Neural progenitor cell (in vitro differentiated cells): Measurements from ENCODE around the gene SPINT3. TPM values are rescaled to one million over a fixed set of nuclear protein-coding genes. Genes with fewer than 3 reads are reported as not detected.

Experiments used
- DNase-seq: peaks from one replicate; pipeline ENCODE4 v3.0.0-alpha.2; 2016; ENCODE audit warnings: low spot score
- H2AFZ ChIP-seq: fragments of 200-600 bp; sonication (generic); replicated peaks from 2 replicates; pipeline ENCODE4 v1.6.1; 2016; ENCODE audit warnings: antibody characterized with exemption
- H3F3A ChIP-seq: fragments of 200-600 bp; sonication (generic); 2 replicates; pipeline ENCODE4 v1.6.1; 2016; ENCODE audit warnings: antibody characterized with exemption, low read depth
- H3K27ac ChIP-seq: fragments of 200-600 bp; sonication (generic); 2 replicates; pipeline ENCODE4 v1.5.1; 2016; ENCODE audit warnings: mild to moderate bottlenecking
- H3K27me3 ChIP-seq: fragments of 200-600 bp; sonication (generic); 2 replicates; pipeline ENCODE4 v1.6.1; 2016; ENCODE audit warnings: mild to moderate bottlenecking, moderate library complexity
- H3K36me3 ChIP-seq: fragments of 200-600 bp; sonication (generic); 2 replicates; pipeline ENCODE4 v1.5.1; 2016
- H3K4me1 ChIP-seq: fragments of 200-600 bp; sonication (generic); 2 replicates; pipeline ENCODE4 v1.6.1; 2016; ENCODE audit warnings: mixed run types
- H3K4me2 ChIP-seq: fragments of 200-600 bp; sonication (generic); 2 replicates; pipeline ENCODE4 v1.6.1; 2016
- H3K4me3 ChIP-seq: fragments of 200-600 bp; sonication (generic); 2 replicates; pipeline ENCODE4 v1.5.1; 2016
- H3K79me2 ChIP-seq: fragments of 200-600 bp; sonication (generic); 2 replicates; pipeline ENCODE4 v1.6.1; 2016; ENCODE audit warnings: low read depth
- H3K9ac ChIP-seq: fragments of 200-600 bp; sonication (generic); 2 replicates; pipeline ENCODE4 v1.6.1; 2016
- H3K9me3 ChIP-seq: fragments of 200-600 bp; sonication (generic); 2 replicates; pipeline ENCODE4 v1.5.1; 2016; ENCODE audit warnings: low read depth
- H4K20me1 ChIP-seq: fragments of 200-600 bp; sonication (generic); 2 replicates; pipeline ENCODE4 v1.6.1; 2016; ENCODE audit warnings: low read depth
- H3K27ac Mint-ChIP-seq: 3 replicates; pipeline ENCODE4 v1.8.0; 2021; ENCODE audit warnings: mixed read lengths
- H3K27me3 Mint-ChIP-seq: 2 replicates; pipeline ENCODE4 v1.8.0; 2022; ENCODE audit warnings: low read depth, mild to moderate bottlenecking, inconsistent platforms, moderate library complexity, mixed read lengths; ENCODE audit not compliant: insufficient read depth
- H3K36me3 Mint-ChIP-seq: 3 replicates; pipeline ENCODE4 v1.8.0; 2021; ENCODE audit warnings: mixed read lengths
- H3K4me1 Mint-ChIP-seq: 3 replicates; pipeline ENCODE4 v1.8.0; 2021; ENCODE audit warnings: mixed read lengths
- H3K4me3 Mint-ChIP-seq: 3 replicates; pipeline ENCODE4 v1.8.0; 2021; ENCODE audit warnings: mild to moderate bottlenecking, moderate library complexity, mixed read lengths
- H3K9me3 Mint-ChIP-seq: 3 replicates; pipeline ENCODE4 v1.8.0; 2020; ENCODE audit warnings: mixed read lengths
- EZH2 ChIP-seq: fragments of 200-600 bp; sonication (generic); IDR thresholded peaks from 2 replicates; pipeline ENCODE4 v1.6.1; 2017; ENCODE audit warnings: antibody characterized with exemption, mild to moderate bottlenecking, moderate library complexity
- EZH2phosphoT487 ChIP-seq: fragments of 200-600 bp; sonication (generic); IDR thresholded peaks from 2 replicates; pipeline ENCODE4 v1.6.1; 2017; ENCODE audit warnings: antibody characterized with exemption
- total RNA-seq: library from RNA; depleted of rRNA; stranded (reverse); fragments of >200 nt; gene quantifications from 2 replicates; pipeline ENCODE4 v1.2.3, GENCODE V29; 2015; ENCODE audit warnings: low replicate concordance
- TF ChIP-seq, protein P1 (sequence below): fragments of 200-600 bp; sonication (generic); IDR thresholded peaks from 2 replicates; pipeline ENCODE4 v1.5.1; 2017; ENCODE audit warnings: antibody characterized with exemption, mild to moderate bottlenecking

SPINT3 gene
- total RNA-seq, 1 donor from 2014 or later = not detected

GRCh38 chr20:45506398-45506797 is 9.0 kb downstream of the SPINT3 start:
- H3K4me2 ChIP-seq = no peak overlapping the region
- H3K9me3 ChIP-seq = no peaks in the 10 kb centered on the region
- no peak for TF ChIP-seq EZH2
- no peak for TF ChIP-seq EZH2phosphoT487
- TF ChIP-seq, protein P1, sequence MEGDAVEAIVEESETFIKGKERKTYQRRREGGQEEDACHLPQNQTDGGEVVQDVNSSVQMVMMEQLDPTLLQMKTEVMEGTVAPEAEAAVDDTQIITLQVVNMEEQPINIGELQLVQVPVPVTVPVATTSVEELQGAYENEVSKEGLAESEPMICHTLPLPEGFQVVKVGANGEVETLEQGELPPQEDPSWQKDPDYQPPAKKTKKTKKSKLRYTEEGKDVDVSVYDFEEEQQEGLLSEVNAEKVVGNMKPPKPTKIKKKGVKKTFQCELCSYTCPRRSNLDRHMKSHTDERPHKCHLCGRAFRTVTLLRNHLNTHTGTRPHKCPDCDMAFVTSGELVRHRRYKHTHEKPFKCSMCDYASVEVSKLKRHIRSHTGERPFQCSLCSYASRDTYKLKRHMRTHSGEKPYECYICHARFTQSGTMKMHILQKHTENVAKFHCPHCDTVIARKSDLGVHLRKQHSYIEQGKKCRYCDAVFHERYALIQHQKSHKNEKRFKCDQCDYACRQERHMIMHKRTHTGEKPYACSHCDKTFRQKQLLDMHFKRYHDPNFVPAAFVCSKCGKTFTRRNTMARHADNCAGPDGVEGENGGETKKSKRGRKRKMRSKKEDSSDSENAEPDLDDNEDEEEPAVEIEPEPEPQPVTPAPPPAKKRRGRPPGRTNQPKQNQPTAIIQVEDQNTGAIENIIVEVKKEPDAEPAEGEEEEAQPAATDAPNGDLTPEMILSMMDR = no peak
- H3K79me2 ChIP-seq = no peaks in the 10 kb centered on the region
- no peak overlapping the region for H3K27ac Mint-ChIP-seq
- H3K4me1 ChIP-seq = no peaks in the 10 kb centered on the region
- no peaks in the 10 kb centered on the region for H3K27me3 ChIP-seq
- no peak overlapping the region for H3K27ac ChIP-seq
- H3K27me3 Mint-ChIP-seq = peaks cover 5% of the 10 kb centered on the region
- H3K9ac ChIP-seq = no peak overlapping the region
- H3K36me3 Mint-ChIP-seq = no peaks in the 10 kb centered on the region
- no peaks in the 10 kb centered on the region for H3K36me3 ChIP-seq
- H3K4me3 ChIP-seq = no peak overlapping the region
- H3K9me3 Mint-ChIP-seq = no peaks in the 10 kb centered on the region
- no peaks in the 10 kb centered on the region for H3F3A ChIP-seq
- H3K4me3 Mint-ChIP-seq = no peak overlapping the region
- no peak for DNase-seq
- H3K4me1 Mint-ChIP-seq = no peaks in the 10 kb centered on the region
- H4K20me1 ChIP-seq = no peaks in the 10 kb centered on the region
- no peak overlapping the region for H2AFZ ChIP-seq

DNA sequence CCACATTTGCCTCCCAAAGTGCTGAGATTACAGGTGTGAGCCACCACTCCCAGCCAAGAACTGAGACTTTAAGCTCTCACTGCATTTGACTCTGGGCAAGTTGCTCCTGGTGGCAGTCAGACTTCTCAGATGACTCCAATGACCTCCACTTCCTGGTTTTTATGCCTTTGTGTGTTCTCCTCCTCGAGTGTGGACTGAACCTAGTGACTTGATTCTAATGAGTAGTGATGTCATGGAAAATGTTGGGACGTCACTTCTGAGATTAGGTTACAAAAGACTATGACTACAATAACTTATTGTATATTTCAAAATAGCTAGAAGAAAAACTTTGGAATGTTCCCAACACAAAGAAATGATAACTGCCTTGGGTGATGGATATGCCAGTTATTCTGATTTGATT is 12.0 kb downstream of the SPINT3 start:
- Mint-ChIP-seq H3K9me3 (no peaks in the 10 kb centered on the region), H3K4me1 (no peaks in the 10 kb centered on the region), H3K4me3 (no peak overlapping the region), H3K36me3 (no peaks in the 10 kb centered on the region), H3K27ac (no peak overlapping the region), H3K27me3 (no peaks in the 10 kb centered on the region)
- no peaks in the 10 kb centered on the region for H3F3A ChIP-seq
- no peaks in the 10 kb centered on the region for H3K27me3 ChIP-seq
- H3K27ac ChIP-seq = no peak overlapping the region
- no peak overlapping the region for H3K4me2 ChIP-seq
- H4K20me1 ChIP-seq = no peaks in the 10 kb centered on the region
- H3K36me3 ChIP-seq = no peaks in the 10 kb centered on the region
- no peaks in the 10 kb centered on the region for H3K79me2 ChIP-seq
- no peaks in the 10 kb centered on the region for H3K9me3 ChIP-seq
- no peak overlapping the region for H3K4me3 ChIP-seq
- no peaks in the 10 kb centered on the region for H3K4me1 ChIP-seq
- no peak overlapping the region for H3K9ac ChIP-seq
- TF ChIP-seq EZH2phosphoT487 (no peak), EZH2 (no peak)
- TF ChIP-seq, protein P1 = no peak
- DNase-seq = no peak
- H2AFZ ChIP-seq = no peak overlapping the region

DNA sequence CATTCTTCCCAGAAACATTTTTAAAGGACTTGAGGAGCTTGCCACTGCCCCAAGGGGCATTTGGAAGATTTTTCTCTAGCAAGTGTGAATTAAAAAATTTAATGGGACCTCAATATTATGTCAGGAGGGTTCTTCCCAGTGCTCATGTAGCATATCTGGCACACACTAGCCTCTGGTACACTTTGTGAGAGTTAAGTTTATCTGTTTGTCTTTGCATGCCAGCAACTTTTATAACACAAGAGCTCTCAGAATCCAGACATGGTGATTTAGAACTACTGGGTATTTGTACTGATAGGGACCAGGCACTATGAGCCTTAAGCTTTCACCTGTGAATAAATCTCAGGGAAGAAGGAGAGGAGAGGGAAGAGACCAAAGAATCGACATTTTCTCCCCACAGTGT is 12.9 kb downstream of the SPINT3 start:
- Histone ChIP-seq H3F3A (no peaks in the 10 kb centered on the region), H4K20me1 (no peaks in the 10 kb centered on the region), H3K9me3 (no peaks in the 10 kb centered on the region), H3K9ac (no peak overlapping the region), H3K4me1 (no peaks in the 10 kb centered on the region), H3K27ac (no peak overlapping the region), H2AFZ (no peak overlapping the region), H3K4me3 (no peak overlapping the region), H3K79me2 (no peaks in the 10 kb centered on the region), H3K27me3 (no peaks in the 10 kb centered on the region), H3K4me2 (no peak overlapping the region), H3K36me3 (no peaks in the 10 kb centered on the region)
- Mint-ChIP-seq H3K27ac (no peak overlapping the region), H3K27me3 (no peaks in the 10 kb centered on the region), H3K4me1 (no peaks in the 10 kb centered on the region), H3K4me3 (no peak overlapping the region), H3K36me3 (no peaks in the 10 kb centered on the region), H3K9me3 (no peaks in the 10 kb centered on the region)
- DNase-seq = no peak
- no peak for TF ChIP-seq EZH2phosphoT487
- TF ChIP-seq, protein P1 = no peak
- no peak for TF ChIP-seq EZH2

DNA sequence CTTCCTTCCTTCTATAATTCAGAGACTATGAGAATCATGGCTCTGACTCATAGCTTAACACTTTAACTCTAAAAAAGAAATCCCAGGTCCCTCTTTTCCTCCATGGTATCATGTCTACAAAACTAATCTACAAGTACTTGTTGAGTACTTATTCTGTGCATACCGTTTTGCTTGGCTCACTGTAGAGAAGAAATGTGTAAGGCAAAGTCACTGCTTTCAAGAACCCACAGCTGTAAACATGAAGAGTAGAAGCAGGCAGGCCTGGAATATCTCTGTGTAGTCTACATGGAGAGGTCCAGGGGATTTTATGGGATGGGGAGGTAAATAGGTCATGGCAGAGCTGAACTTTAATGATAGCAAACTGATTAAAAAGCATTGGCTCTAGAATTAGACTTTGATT is 13.8 kb downstream of the SPINT3 start:
- H3K4me3 ChIP-seq = no peak overlapping the region
- no peak for DNase-seq
- Mint-ChIP-seq H3K4me1 (no peaks in the 10 kb centered on the region), H3K27me3 (no peaks in the 10 kb centered on the region), H3K9me3 (no peaks in the 10 kb centered on the region), H3K36me3 (no peaks in the 10 kb centered on the region), H3K27ac (no peak overlapping the region), H3K4me3 (no peak overlapping the region)
- no peak overlapping the region for H3K27ac ChIP-seq
- no peaks in the 10 kb centered on the region for H3F3A ChIP-seq
- H4K20me1 ChIP-seq = no peaks in the 10 kb centered on the region
- H2AFZ ChIP-seq = no peak overlapping the region
- TF ChIP-seq EZH2phosphoT487 (no peak), EZH2 (no peak)
- TF ChIP-seq, protein P1 = no peak
- no peak overlapping the region for H3K4me2 ChIP-seq
- no peaks in the 10 kb centered on the region for H3K4me1 ChIP-seq
- H3K9ac ChIP-seq = no peak overlapping the region
- no peaks in the 10 kb centered on the region for H3K27me3 ChIP-seq
- H3K9me3 ChIP-seq = no peaks in the 10 kb centered on the region
- H3K36me3 ChIP-seq = no peaks in the 10 kb centered on the region
- H3K79me2 ChIP-seq = no peaks in the 10 kb centered on the region
